CD14-positive monocyte (primary cell): Measurements from ENCODE around the gene SLFN13. TPM values are rescaled to one million over a fixed set of nuclear protein-coding genes. Genes with fewer than 3 reads are reported as not detected.
"Not testable (repeated sequence)": the region's sequence is repeated elsewhere in the genome, so short reads cannot be mapped to it uniquely, and the experiment has no call there.

ENCODE experiments used
- DNase-seq, 3 donors: peaks; one replicate each; pipeline ENCODE4 v3.0.0-alpha.2; 2011 to 2022
- H2AFZ ChIP-seq: 2 replicates; pipeline ENCODE4 v1.6.0; 2012; ENCODE audit warnings: mild to moderate bottlenecking, low read depth, low read length, inconsistent platforms; ENCODE audit not compliant: insufficient read depth, poor library complexity, severe bottlenecking
- H3K27ac ChIP-seq, 2 donors: 1 replicate in 1 of 2; 2 replicates in 1 of 2; pipeline ENCODE4 v1.5.1; 2012 to 2013; ENCODE audit warnings: low read length in 2 of 2, control low read depth in 1 of 2, inconsistent platforms in 1 of 2, low read depth in 1 of 2, mild to moderate bottlenecking in 1 of 2
- H3K27me3 ChIP-seq, 2 donors: one replicate each; pipeline versions ENCODE4 v1.6.0 to v1.6.1; 2011 to 2013; ENCODE audit warnings: low read length in 2 of 2; ENCODE audit not compliant: control insufficient read depth in 2 of 2, insufficient read depth in 2 of 2
- H3K36me3 ChIP-seq, 2 donors: replicated peaks in 1 of 2; 1 replicate in 1 of 2; 2 replicates in 1 of 2; pipeline versions ENCODE4 v1.5.1 to v1.6.1; 2012 to 2013; ENCODE audit warnings: low read length in 2 of 2, control low read depth in 1 of 2, inconsistent platforms in 1 of 2, mild to moderate bottlenecking in 1 of 2; ENCODE audit not compliant: insufficient read depth in 2 of 2, control insufficient read depth in 1 of 2
- H3K4me1 ChIP-seq, 2 donors: 1 replicate in 1 of 2; 2 replicates in 1 of 2; pipeline versions ENCODE4 v1.5.1 to v1.6.1; 2012 to 2013; ENCODE audit warnings: low read length in 2 of 2, control low read depth in 1 of 2, inconsistent platforms in 1 of 2, mild to moderate bottlenecking in 1 of 2, moderate library complexity in 1 of 2; ENCODE audit not compliant: insufficient read depth in 2 of 2, control insufficient read depth in 1 of 2
- H3K4me2 ChIP-seq: replicated peaks from 2 replicates; pipeline ENCODE3; 2012; ENCODE audit warnings: low read length, moderate library complexity, mild to moderate bottlenecking; ENCODE audit not compliant: poor library complexity, severe bottlenecking; ENCODE audit errors: extremely low read depth
- H3K4me3 ChIP-seq, 3 experiments: fragments of 200-600 bp in 1 of 3; sonication (generic) in 1 of 3; replicated peaks in 1 of 3; 1 replicate in 2 of 3; 2 replicates in 1 of 3; pipeline ENCODE4 v1.5.1; 2011 to 2013; ENCODE audit warnings: low read length in 3 of 3, mild to moderate bottlenecking in 3 of 3, control low read depth in 2 of 3, low read depth in 2 of 3, inconsistent platforms in 1 of 3, moderate library complexity in 1 of 3
- H3K79me2 ChIP-seq: 2 replicates; pipeline ENCODE4 v1.6.0; 2012; ENCODE audit warnings: mild to moderate bottlenecking, control low read depth, inconsistent platforms, low read length, moderate library complexity; ENCODE audit not compliant: insufficient read depth
- H3K9ac ChIP-seq: 2 replicates; pipeline ENCODE4 v1.6.0; 2017; ENCODE audit warnings: low read length, mild to moderate bottlenecking; ENCODE audit not compliant: insufficient read depth, poor library complexity, severe bottlenecking
- H3K9me3 ChIP-seq, 2 donors: replicated peaks in 1 of 2; 1 replicate in 1 of 2; 2 replicates in 1 of 2; pipeline versions ENCODE4 v1.5.1 to v1.6.1; 2012 to 2013; ENCODE audit warnings: low read length in 2 of 2, control low read depth in 1 of 2; ENCODE audit not compliant: control insufficient read depth in 1 of 2, insufficient read depth in 1 of 2
- H4K20me1 ChIP-seq: 2 replicates; pipeline ENCODE4 v1.6.0; 2012; ENCODE audit warnings: mild to moderate bottlenecking, low read length, control low read depth, moderate library complexity; ENCODE audit not compliant: insufficient read depth
- H3K27ac Mint-ChIP-seq, 7 donors: one replicate each; pipeline ENCODE4 v1.8.0; 2020; ENCODE audit warnings: mild to moderate bottlenecking in 7 of 7, mixed read lengths in 7 of 7, moderate library complexity in 6 of 7, inconsistent platforms in 2 of 7
- H3K27me3 Mint-ChIP-seq, 3 donors: one replicate each; pipeline ENCODE4 v1.8.0; 2021 to 2022; ENCODE audit warnings: low read depth in 3 of 3, mild to moderate bottlenecking in 3 of 3, mixed read lengths in 3 of 3, moderate library complexity in 3 of 3, inconsistent platforms in 1 of 3
- H3K36me3 Mint-ChIP-seq, 2 donors: one replicate each; pipeline ENCODE4 v1.8.0; 2020; ENCODE audit warnings: mixed read lengths in 2 of 2, inconsistent platforms in 1 of 2, mild to moderate bottlenecking in 1 of 2
- H3K4me1 Mint-ChIP-seq: one replicate; pipeline ENCODE4 v1.8.0; 2020; ENCODE audit warnings: mild to moderate bottlenecking, mixed read lengths
- H3K4me3 Mint-ChIP-seq, 2 donors: one replicate each; pipeline ENCODE4 v1.8.0; 2020; ENCODE audit warnings: mild to moderate bottlenecking in 2 of 2, mixed read lengths in 2 of 2, moderate library complexity in 1 of 2
- H3K9me3 Mint-ChIP-seq, 7 donors: one replicate each; pipeline ENCODE4 v1.8.0; 2020 to 2022; ENCODE audit warnings: mixed read lengths in 7 of 7, mild to moderate bottlenecking in 6 of 7, moderate library complexity in 6 of 7, inconsistent platforms in 2 of 7
- WGBS: methylation state at CpG from one replicate; pipeline ENCODE4 v1.1.5; 2013; ENCODE audit warnings: missing lambda C conversion rate; ENCODE audit not compliant: insufficient coverage; 5-methylcytosine and 5-hydroxymethylcytosine counted together
- intact Hi-C, 2 donors: fragments of 100-400 bp; cut with micrococcal nuclease; formaldehyde crosslinking; loops; one replicate each; pipeline versions ENCODE4 v1.15.0 to v1.15.1; 2023
- polyA plus RNA-seq, 3 donors: library from polyadenylated mRNA; depleted of rRNA in 1 of 3; unstranded in 2 of 3; stranded (reverse) in 1 of 3; fragments of 300-500 nt in 2 of 3; fragments of >200 nt in 1 of 3; fragmentation: Illumina TruSeq in 2 of 3; gene quantifications; 1 replicate in 2 of 3; 2 replicates in 1 of 3; pipeline ENCODE4 v1.2.3, GENCODE V29; 2012 to 2021
- TF ChIP-seq, protein P1 (sequence below): fragments of 200-600 bp; IDR thresholded peaks from one replicate; pipeline ENCODE4 v1.8.0; 2022; ENCODE audit warnings: antibody characterized with exemption, mild to moderate bottlenecking

The SLFN13 gene
- polyA plus RNA-seq, 3 donors = 1.8 to 3.0 (median 2.7) TPM

DNA sequence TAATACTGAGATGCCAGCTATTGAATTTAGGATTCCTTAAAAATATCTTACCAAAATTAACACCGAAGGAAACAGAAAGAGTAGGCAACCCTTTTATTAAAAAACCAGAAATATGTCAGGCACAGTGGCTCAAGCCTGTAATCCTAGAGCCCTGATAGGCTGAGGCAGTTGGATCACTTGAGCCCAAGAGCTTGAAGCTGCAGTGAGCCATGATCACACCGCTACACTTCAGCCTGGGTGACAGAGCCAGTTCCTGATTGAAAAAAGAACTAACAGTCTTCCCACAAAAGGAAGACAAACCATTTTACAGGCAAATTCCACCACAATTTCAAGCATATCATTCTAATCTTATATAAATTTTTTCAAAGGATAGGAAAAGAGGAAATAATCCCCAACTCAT, 31.9 kb downstream of the SLFN13 start:
- no peak for DNase-seq
- peaks cover 71 to 81% of the 10 kb centered on the region in 2 donors for H3K36me3 Mint-ChIP-seq
- no peaks in the 10 kb centered on the region for H3K9me3 ChIP-seq
- H4K20me1 ChIP-seq = peaks cover 63% of the 10 kb centered on the region
- H3K9me3 Mint-ChIP-seq = peaks cover 0 to 14% (median 7%) of the 10 kb centered on the region in 7 donors
- intact Hi-C loops = no loop called here
- peaks cover 0 to 2% (median 2%) of the 10 kb centered on the region in 3 donors for H3K27me3 Mint-ChIP-seq
- H3K4me3 ChIP-seq = no peak overlapping the region
- H3K79me2 ChIP-seq = peaks cover 19% of the 10 kb centered on the region
- no peak overlapping the region for H3K27ac ChIP-seq
- H2AFZ ChIP-seq = no peak overlapping the region
- TF ChIP-seq, protein P1, sequence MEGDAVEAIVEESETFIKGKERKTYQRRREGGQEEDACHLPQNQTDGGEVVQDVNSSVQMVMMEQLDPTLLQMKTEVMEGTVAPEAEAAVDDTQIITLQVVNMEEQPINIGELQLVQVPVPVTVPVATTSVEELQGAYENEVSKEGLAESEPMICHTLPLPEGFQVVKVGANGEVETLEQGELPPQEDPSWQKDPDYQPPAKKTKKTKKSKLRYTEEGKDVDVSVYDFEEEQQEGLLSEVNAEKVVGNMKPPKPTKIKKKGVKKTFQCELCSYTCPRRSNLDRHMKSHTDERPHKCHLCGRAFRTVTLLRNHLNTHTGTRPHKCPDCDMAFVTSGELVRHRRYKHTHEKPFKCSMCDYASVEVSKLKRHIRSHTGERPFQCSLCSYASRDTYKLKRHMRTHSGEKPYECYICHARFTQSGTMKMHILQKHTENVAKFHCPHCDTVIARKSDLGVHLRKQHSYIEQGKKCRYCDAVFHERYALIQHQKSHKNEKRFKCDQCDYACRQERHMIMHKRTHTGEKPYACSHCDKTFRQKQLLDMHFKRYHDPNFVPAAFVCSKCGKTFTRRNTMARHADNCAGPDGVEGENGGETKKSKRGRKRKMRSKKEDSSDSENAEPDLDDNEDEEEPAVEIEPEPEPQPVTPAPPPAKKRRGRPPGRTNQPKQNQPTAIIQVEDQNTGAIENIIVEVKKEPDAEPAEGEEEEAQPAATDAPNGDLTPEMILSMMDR = no peak
- H3K4me1 Mint-ChIP-seq = no peaks in the 10 kb centered on the region
- no peaks in the 10 kb centered on the region for H3K4me1 ChIP-seq
- H3K4me2 ChIP-seq = no peak overlapping the region
- no peak overlapping the region for H3K27ac Mint-ChIP-seq
- no peak overlapping the region for H3K9ac ChIP-seq
- no peaks in the 10 kb centered on the region for H3K27me3 ChIP-seq
- H3K4me3 Mint-ChIP-seq = no peak overlapping the region
- H3K36me3 ChIP-seq = peaks cover 60 to 95% of the 10 kb centered on the region in 2 donors
- no CpG with 5 or more reads among the region's 2 CpGs for whole genome bisulfite sequencing

DNA sequence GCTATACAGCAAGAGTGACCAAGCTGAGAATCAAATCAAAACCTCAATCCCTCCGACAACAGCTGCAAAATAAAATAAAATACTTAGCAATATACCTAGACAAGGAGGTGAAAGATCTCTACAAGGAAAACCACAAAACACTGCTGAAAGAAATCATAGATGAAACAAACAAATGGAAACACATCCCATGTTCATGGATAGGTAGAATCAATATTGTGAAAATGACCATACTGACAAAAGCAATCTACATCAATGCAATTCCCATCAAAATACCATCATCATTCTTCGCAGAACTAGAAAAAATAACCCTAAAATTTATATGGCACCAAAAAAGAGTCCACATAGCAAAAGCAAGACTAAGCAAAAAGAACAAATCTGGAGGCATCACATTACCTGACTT, 33.9 kb downstream of the SLFN13 start:
- peaks cover 61% of the 10 kb centered on the region for H4K20me1 ChIP-seq
- H3K9ac ChIP-seq, H3K4me3 ChIP-seq, H3K4me3 Mint-ChIP-seq, intact Hi-C loops, H3K27ac ChIP-seq, H3K4me2 ChIP-seq, H3K27me3 ChIP-seq, H3K27ac Mint-ChIP-seq, H3K4me1 Mint-ChIP-seq, H2AFZ ChIP-seq, H3K27me3 Mint-ChIP-seq, H3K4me1 ChIP-seq, DNase-seq, H3K9me3 ChIP-seq: not testable (repeated sequence)
- Mint-ChIP-seq H3K36me3 (peaks cover 79 to 83% of the 10 kb centered on the region in 2 donors), H3K9me3 (peaks cover 0 to 14% (median 7%) of the 10 kb centered on the region in 7 donors)
- peaks cover 19% of the 10 kb centered on the region for H3K79me2 ChIP-seq
- peaks cover 67 to 98% of the 10 kb centered on the region in 2 donors for H3K36me3 ChIP-seq
- no CpG with 5 or more reads among the region's 2 CpGs for WGBS
